Skeletal muscle tissue (tissue), 4 donors: ENCODE measurements around the gene EGFR. TPM values are rescaled to one million over a fixed set of nuclear protein-coding genes. Genes with fewer than 3 reads are reported as not detected.

Experiments
- H3K27ac ChIP-seq: one replicate; pipeline ENCODE4 v1.7.0; 2013; ENCODE audit warnings: mild to moderate bottlenecking, low read depth, low read length, inconsistent platforms
- H3K27me3 ChIP-seq, 3 donors: one replicate each; pipeline ENCODE4 v1.7.0; 2013; ENCODE audit warnings: low read length in 3 of 3; ENCODE audit not compliant: control insufficient read depth in 3 of 3, insufficient read depth in 3 of 3
- H3K36me3 ChIP-seq, 3 donors: one replicate each; pipeline ENCODE4 v1.7.0; 2013; ENCODE audit warnings: low read length in 3 of 3; ENCODE audit not compliant: control insufficient read depth in 3 of 3, insufficient read depth in 3 of 3
- H3K4me1 ChIP-seq, 3 donors: one replicate each; pipeline ENCODE4 v1.7.0; 2013; ENCODE audit warnings: low read length in 3 of 3, mild to moderate bottlenecking in 3 of 3; ENCODE audit not compliant: control insufficient read depth in 3 of 3, insufficient read depth in 3 of 3
- H3K4me3 ChIP-seq, 3 donors: one replicate each; pipeline ENCODE4 v1.7.0; 2013; ENCODE audit warnings: low read length in 3 of 3
- H3K9ac ChIP-seq, 3 donors: one replicate each; pipeline ENCODE4 v1.7.0; 2013; ENCODE audit warnings: low read length in 3 of 3, mild to moderate bottlenecking in 3 of 3, moderate library complexity in 2 of 3, low read depth in 1 of 3
- H3K9me3 ChIP-seq, 3 donors: one replicate each; pipeline ENCODE4 v1.7.0; 2013; ENCODE audit warnings: low read length in 3 of 3; ENCODE audit not compliant: control insufficient read depth in 3 of 3
- total RNA-seq: library from RNA; depleted of rRNA; stranded (reverse); fragments of >200 nt; gene quantifications from one replicate; pipeline ENCODE4 v1.2.3, GENCODE V29; 2014
- donor health status: Osteomylitis.

Gene EGFR
- total RNA-seq, 1 donor from 2014 or later = 17.7 TPM

GRCh38 chr7:55078465-55079372 is 59.9 kb downstream of the EGFR start:
- Histone ChIP-seq H3K36me3 (no peaks in the 10 kb centered on the region), H3K4me1 (peaks cover 33 to 41% (median 36%) of the 10 kb centered on the region in 3 donors), H3K27me3 (no peaks in the 10 kb centered on the region), H3K4me3 (peak overlapping the region in 1 of 3 donors; percentile 44), H3K9me3 (no peaks in the 10 kb centered on the region), H3K9ac (peak overlapping the region in 1 of 3 donors; percentile 46), H3K27ac (no peak overlapping the region)

GRCh38 chr7:55080000-55080623 is 61.3 kb downstream of the EGFR start:
- peaks cover 26 to 41% (median 28%) of the 10 kb centered on the region in 3 donors for H3K4me1 ChIP-seq
- no peaks in the 10 kb centered on the region for H3K36me3 ChIP-seq
- no peaks in the 10 kb centered on the region for H3K9me3 ChIP-seq
- no peak overlapping the region for H3K27ac ChIP-seq
- H3K4me3 ChIP-seq = no peak overlapping the region
- H3K9ac ChIP-seq = no peak overlapping the region
- H3K27me3 ChIP-seq = peaks cover 0 to 2% (median 0%) of the 10 kb centered on the region in 3 donors

DNA sequence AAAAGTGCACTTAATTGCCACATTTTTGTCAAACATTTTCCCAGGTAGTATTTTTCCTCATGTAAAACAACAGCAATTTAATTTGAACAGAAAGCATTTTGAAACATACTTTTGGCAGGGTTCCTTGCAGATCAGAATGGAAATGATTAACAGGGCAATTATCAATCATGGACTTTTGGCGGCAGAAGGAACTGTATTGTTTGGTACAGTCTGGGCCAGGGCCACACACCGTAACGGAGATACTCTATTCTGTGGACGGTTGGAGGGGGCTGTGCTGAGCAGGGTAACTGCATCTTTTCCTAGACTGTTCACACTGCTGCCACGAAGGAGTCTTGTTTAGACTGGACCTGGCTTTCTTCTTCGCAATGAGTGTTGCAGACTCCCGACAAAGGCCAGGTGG is 62.3 kb downstream of the EGFR start:
- H3K4me3 ChIP-seq = no peak overlapping the region
- H3K27ac ChIP-seq = peak overlapping the region; percentile 16
- H3K27me3 ChIP-seq = peaks cover 0 to 2% (median 0%) of the 10 kb centered on the region in 3 donors
- H3K4me1 ChIP-seq = peaks cover 19 to 44% (median 30%) of the 10 kb centered on the region in 3 donors
- H3K9ac ChIP-seq = no peak overlapping the region
- no peaks in the 10 kb centered on the region for H3K9me3 ChIP-seq
- H3K36me3 ChIP-seq = no peaks in the 10 kb centered on the region

- Histone ChIP-seq H3K27me3 (peaks cover 0 to 2% (median 0%) of the 10 kb centered on the region in 3 donors), H3K4me3 (no peak overlapping the region), H3K9ac (no peak overlapping the region), H3K27ac (peak overlapping the region; percentile 16), H3K36me3 (no peaks in the 10 kb centered on the region), H3K9me3 (no peaks in the 10 kb centered on the region), H3K4me1 (peaks cover 23 to 45% (median 35%) of the 10 kb centered on the region in 3 donors)
Measured at GRCh38 chr7:55081472-55082227, 62.8 kb downstream of the EGFR start.

DNA sequence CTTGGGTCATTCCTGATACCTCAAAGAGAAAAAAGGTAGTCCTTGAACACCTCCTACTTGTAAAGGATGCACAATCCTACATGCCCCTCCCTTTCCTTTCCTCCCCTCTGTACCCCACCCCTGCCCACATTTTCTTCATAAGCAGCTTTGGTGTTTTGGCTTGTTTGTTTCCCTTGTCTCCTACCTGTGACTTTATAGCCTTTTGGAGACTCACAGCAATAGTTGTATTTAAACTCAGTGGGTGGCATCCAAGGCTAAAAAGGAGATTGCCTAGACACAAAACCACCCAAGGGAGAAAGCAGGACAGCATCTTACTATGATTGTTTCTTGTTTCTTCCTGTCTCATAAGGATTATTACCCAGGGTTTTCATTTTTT is 63.4 kb downstream of the EGFR start:
- Histone ChIP-seq H3K9me3 (no peaks in the 10 kb centered on the region), H3K9ac (no peak overlapping the region), H3K36me3 (no peaks in the 10 kb centered on the region), H3K27me3 (peaks cover 0 to 2% (median 0%) of the 10 kb centered on the region in 3 donors), H3K4me1 (peaks cover 27 to 49% (median 41%) of the 10 kb centered on the region in 3 donors), H3K27ac (no peak overlapping the region), H3K4me3 (no peak overlapping the region)

DNA sequence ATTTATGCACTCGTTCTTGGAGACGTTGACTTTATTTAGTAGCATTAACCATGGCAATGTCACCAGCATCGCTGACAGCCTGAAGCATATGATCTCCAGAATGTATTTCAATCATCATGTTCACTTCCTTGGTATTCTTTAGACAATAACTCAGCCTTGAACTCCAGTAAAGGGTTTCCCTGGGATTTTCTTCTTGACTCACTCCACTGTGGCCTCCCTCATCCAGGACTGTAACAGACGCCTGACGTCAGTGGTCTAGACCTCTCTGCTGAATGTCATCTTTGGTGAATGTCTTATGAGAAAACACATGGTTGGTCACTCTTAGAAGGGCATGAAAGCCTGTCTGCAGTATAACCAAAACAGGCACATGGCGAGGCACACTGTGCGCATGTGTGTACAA is 64.4 kb downstream of the EGFR start:
- no peaks in the 10 kb centered on the region for H3K36me3 ChIP-seq
- peaks cover 26 to 53% (median 43%) of the 10 kb centered on the region in 3 donors for H3K4me1 ChIP-seq
- no peaks in the 10 kb centered on the region for H3K9me3 ChIP-seq
- H3K27me3 ChIP-seq = peaks cover 0 to 2% (median 0%) of the 10 kb centered on the region in 3 donors
- no peak overlapping the region for H3K27ac ChIP-seq
- no peak overlapping the region for H3K4me3 ChIP-seq
- no peak overlapping the region for H3K9ac ChIP-seq

DNA sequence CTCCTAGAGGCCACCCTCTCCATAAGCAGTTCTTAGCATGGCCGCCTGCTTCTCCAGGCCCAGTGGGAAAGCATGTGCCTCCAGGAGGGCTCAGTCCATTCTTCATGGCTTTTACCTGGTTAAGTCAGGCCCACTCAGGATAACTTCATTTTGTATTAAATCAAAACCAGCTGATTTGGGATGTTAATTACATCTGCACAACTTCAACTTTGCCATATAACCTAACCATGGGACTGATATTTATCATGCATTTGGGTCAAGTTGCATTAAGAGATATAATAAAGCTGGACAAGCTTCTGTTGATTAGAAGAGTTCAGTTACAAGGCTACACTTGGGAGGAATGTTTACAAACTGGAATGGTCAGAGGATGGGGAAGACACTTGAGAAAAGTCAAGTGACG is 65.5 kb downstream of the EGFR start:
- Histone ChIP-seq H3K27me3 (peaks cover 0 to 2% (median 0%) of the 10 kb centered on the region in 3 donors), H3K4me1 (peaks cover 20 to 49% (median 36%) of the 10 kb centered on the region in 3 donors), H3K4me3 (no peak overlapping the region), H3K9ac (no peak overlapping the region), H3K9me3 (no peaks in the 10 kb centered on the region), H3K36me3 (no peaks in the 10 kb centered on the region), H3K27ac (no peak overlapping the region)

GRCh38 chr7:55085511-55086412 is 66.9 kb downstream of the EGFR start:
- Histone ChIP-seq H3K27ac (peak overlapping the region; percentile 67), H3K9me3 (no peaks in the 10 kb centered on the region), H3K36me3 (no peaks in the 10 kb centered on the region), H3K4me3 (no peak overlapping the region), H3K27me3 (peaks cover 0 to 2% (median 0%) of the 10 kb centered on the region in 3 donors), H3K9ac (no peak overlapping the region), H3K4me1 (peaks cover 20 to 49% (median 34%) of the 10 kb centered on the region in 3 donors)
